OCI-LY7 (cell line): ENCODE results near the gene CDKAL1. TPM values are rescaled to one million over a fixed set of nuclear protein-coding genes. Genes with fewer than 3 reads are reported as not detected.

ENCODE experiments used
- BruUV-seq: library from RNA; stranded (reverse); fragments of 400-500 nt; replicated peaks from 2 replicates; lab custom pipeline; 2021; lab: Mats Ljungman, UMichigan
- CTCF ChIA-PET: fragments of 300-600 bp; sonication (Branson Sonifier 250); formaldehyde crosslinking; loops from one replicate; lab custom pipeline; 2022; ENCODE audit warnings: antibody characterized with exemption; ENCODE audit not compliant: unreplicated experiment; lab: Charles Lee
- POLR2A ChIA-PET: fragments of 300-600 bp; sonication (Branson Sonifier 250); formaldehyde crosslinking; loops from one replicate; lab custom pipeline; 2022; ENCODE audit warnings: antibody characterized with exemption; lab: Charles Lee
- DNase-seq: peaks from one replicate; pipeline ENCODE4 v3.0.0-alpha.2; 2015; ENCODE audit warnings: low spot score
- H2AFZ ChIP-seq: fragments of 200-600 bp; sonication (generic), shearing (Covaris generic); 2 replicates; pipeline ENCODE4 v1.6.1; 2014; ENCODE audit warnings: mild to moderate bottlenecking, antibody characterized with exemption, low read length, moderate library complexity
- H3K27ac ChIP-seq: fragments of 200-600 bp; sonication (generic); 2 replicates; pipeline ENCODE4 v1.5.1; 2014; ENCODE audit warnings: mixed run types, low read depth, mild to moderate bottlenecking, moderate library complexity, low read length, inconsistent platforms; ENCODE audit not compliant: poor library complexity, severe bottlenecking
- H3K36me3 ChIP-seq: fragments of 200-600 bp; sonication (generic); 2 replicates; pipeline ENCODE4 v1.6.1; 2014; ENCODE audit warnings: mild to moderate bottlenecking, antibody characterized with exemption, low read length, moderate library complexity, mixed read lengths; ENCODE audit not compliant: insufficient read depth
- H3K4me1 ChIP-seq: fragments of 200-600 bp; sonication (generic); 2 replicates; pipeline ENCODE4 v1.5.1; 2014; ENCODE audit warnings: mild to moderate bottlenecking, low read length; ENCODE audit not compliant: insufficient read depth, poor library complexity, severe bottlenecking
- H3K4me2 ChIP-seq: fragments of 200-600 bp; sonication (generic); 2 replicates; pipeline ENCODE4 v1.6.1; 2014; ENCODE audit warnings: mild to moderate bottlenecking, low read length
- H3K4me3 ChIP-seq: fragments of 200-600 bp; sonication (generic); 2 replicates; pipeline ENCODE4 v1.5.1; 2014; ENCODE audit warnings: mild to moderate bottlenecking, low read depth, low read length; ENCODE audit not compliant: poor library complexity, severe bottlenecking
- H3K79me2 ChIP-seq: fragments of 200-600 bp; sonication (generic); 2 replicates; pipeline ENCODE4 v1.6.1; 2016; ENCODE audit warnings: low read depth, mild to moderate bottlenecking, low read length, moderate library complexity, mixed read lengths; ENCODE audit not compliant: insufficient read depth
- H3K9me2 ChIP-seq: fragments of 200-600 bp; sonication (generic); 2 replicates; pipeline ENCODE4 v1.6.1; 2016; ENCODE audit warnings: mild to moderate bottlenecking, low read length, mixed read lengths; ENCODE audit not compliant: insufficient read depth
- H3K9me3 ChIP-seq: fragments of 200-600 bp; sonication (generic); 2 replicates; pipeline ENCODE4 v1.6.1; 2014; ENCODE audit warnings: mild to moderate bottlenecking, mixed run types, low read length, mixed read lengths
- H4K20me1 ChIP-seq: fragments of 200-600 bp; sonication (generic); 2 replicates; pipeline ENCODE4 v1.6.1; 2014; ENCODE audit warnings: mild to moderate bottlenecking, antibody characterized with exemption, low read length, moderate library complexity, mixed read lengths; ENCODE audit not compliant: insufficient read depth
- EZH2phosphoT487 ChIP-seq: fragments of 200-600 bp; sonication (generic); IDR thresholded peaks from 2 replicates; pipeline ENCODE4 v1.6.1; 2018; ENCODE audit warnings: low read depth, borderline replicate concordance, mild to moderate bottlenecking, mixed run types, antibody characterized with exemption, low read length, moderate library complexity, mixed read lengths
- intact Hi-C: fragments of 100-400 bp; cut with micrococcal nuclease; formaldehyde crosslinking; loops from one replicate; pipeline ENCODE4 v1.10.0; 2022; ENCODE audit not compliant: unreplicated experiment
- total RNA-seq, 2 experiments: library from RNA; depleted of rRNA in 1 of 2; stranded (reverse); fragments of >200 nt in 1 of 2; shearing (Covaris generic) in 1 of 2; gene quantifications; 2 replicates each; pipeline ENCODE4 v1.2.3, GENCODE V29; 2014 to 2022
- TF ChIP-seq, protein P1 (sequence below): fragments of 200-600 bp; sonication (generic); conservative IDR thresholded peaks from 2 replicates; pipeline ENCODE4 v1.5.1; 2014; ENCODE audit warnings: mild to moderate bottlenecking, antibody characterized with exemption, low read length, moderate library complexity, mixed read lengths

Gene CDKAL1
- total RNA-seq, 2 experiments from 2014 or later, result 19.9 to 21.1 TPM

DNA sequence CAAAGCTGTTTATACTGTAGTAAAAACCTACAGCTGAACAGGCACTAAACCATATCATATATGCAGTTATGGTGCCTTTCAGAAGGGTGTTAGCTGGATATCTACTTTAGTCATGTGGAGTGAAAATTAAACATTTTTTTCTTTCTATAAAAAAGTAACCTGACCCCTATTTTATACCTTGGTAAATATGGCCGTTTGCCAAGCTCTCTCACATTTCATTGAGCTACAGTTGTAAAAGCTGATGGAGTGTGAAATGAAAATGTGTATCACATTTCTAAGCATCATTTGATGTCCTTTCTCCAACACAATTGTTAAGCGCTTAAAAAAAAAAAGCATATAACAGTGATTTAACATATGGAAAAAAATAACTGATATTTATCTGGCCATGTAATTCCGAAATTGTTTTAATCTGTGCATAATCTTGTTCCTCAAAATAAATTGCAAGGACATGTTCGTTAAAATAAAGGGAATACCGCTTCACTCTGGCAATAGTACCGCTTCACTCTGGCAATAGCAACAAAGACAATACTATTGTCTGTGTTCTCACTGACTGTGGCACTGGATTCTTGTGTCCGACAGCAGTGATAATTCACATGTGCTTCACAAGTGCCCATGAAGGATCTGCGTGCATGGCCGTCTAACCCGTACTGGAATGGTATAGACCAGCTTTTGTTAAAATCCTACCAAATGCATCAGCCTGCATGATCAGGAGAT, 667.5 kb downstream of the CDKAL1 start:
- TF ChIP-seq, protein P1, sequence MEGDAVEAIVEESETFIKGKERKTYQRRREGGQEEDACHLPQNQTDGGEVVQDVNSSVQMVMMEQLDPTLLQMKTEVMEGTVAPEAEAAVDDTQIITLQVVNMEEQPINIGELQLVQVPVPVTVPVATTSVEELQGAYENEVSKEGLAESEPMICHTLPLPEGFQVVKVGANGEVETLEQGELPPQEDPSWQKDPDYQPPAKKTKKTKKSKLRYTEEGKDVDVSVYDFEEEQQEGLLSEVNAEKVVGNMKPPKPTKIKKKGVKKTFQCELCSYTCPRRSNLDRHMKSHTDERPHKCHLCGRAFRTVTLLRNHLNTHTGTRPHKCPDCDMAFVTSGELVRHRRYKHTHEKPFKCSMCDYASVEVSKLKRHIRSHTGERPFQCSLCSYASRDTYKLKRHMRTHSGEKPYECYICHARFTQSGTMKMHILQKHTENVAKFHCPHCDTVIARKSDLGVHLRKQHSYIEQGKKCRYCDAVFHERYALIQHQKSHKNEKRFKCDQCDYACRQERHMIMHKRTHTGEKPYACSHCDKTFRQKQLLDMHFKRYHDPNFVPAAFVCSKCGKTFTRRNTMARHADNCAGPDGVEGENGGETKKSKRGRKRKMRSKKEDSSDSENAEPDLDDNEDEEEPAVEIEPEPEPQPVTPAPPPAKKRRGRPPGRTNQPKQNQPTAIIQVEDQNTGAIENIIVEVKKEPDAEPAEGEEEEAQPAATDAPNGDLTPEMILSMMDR, result no peak
- no peak for TF ChIP-seq EZH2phosphoT487
- Histone ChIP-seq H2AFZ (no peak overlapping the region), H3K4me3 (no peak overlapping the region), H3K4me1 (peaks cover 12% of the 10 kb centered on the region), H3K9me3 (no peaks in the 10 kb centered on the region; the same call in 1 of the 2 replicates), H3K36me3 (no peaks in the 10 kb centered on the region), H3K4me2 (no peak overlapping the region), H3K27ac (no peak overlapping the region), H3K9me2 (no peaks in the 10 kb centered on the region), H4K20me1 (no peaks in the 10 kb centered on the region), H3K79me2 (no peaks in the 10 kb centered on the region)
- BruUV-seq, result no TSS peak
- ChIA-PET CTCF (no interaction called here), POLR2A (interaction anchor here (0.7 to 1.4 kb wide), 3 partner anchors 13 to 244 kb away, joined by 3 to 5 read pairs (median 4); no protein-coding TSS in a partner anchor)
- intact Hi-C loops, result no loop called here
- DNase-seq, result no peak

- no peak overlapping the region for H3K27ac ChIP-seq
- H4K20me1 ChIP-seq, result no peaks in the 10 kb centered on the region
- ChIA-PET POLR2A (interaction anchor here (0.7 kb wide), 1 partner anchor 245 kb away, joined by 3 read pairs; no protein-coding TSS in a partner anchor), CTCF (no interaction called here)
- H3K36me3 ChIP-seq, result no peaks in the 10 kb centered on the region
- no peaks in the 10 kb centered on the region; the same call in 1 of the 2 replicates for H3K9me3 ChIP-seq
- H3K79me2 ChIP-seq, result no peaks in the 10 kb centered on the region
- intact Hi-C loops, result no loop called here
- TF ChIP-seq EZH2phosphoT487, result no peak
- TF ChIP-seq, protein P1, result no peak
- no peak overlapping the region for H2AFZ ChIP-seq
- BruUV-seq, result no TSS peak
- no peak for DNase-seq
- H3K4me2 ChIP-seq, result no peak overlapping the region
- no peak overlapping the region for H3K4me3 ChIP-seq
- H3K9me2 ChIP-seq, result no peaks in the 10 kb centered on the region
- peaks cover 12% of the 10 kb centered on the region for H3K4me1 ChIP-seq
Measured at GRCh38 chr6:21202521-21202920, 668.3 kb downstream of the CDKAL1 start.

DNA sequence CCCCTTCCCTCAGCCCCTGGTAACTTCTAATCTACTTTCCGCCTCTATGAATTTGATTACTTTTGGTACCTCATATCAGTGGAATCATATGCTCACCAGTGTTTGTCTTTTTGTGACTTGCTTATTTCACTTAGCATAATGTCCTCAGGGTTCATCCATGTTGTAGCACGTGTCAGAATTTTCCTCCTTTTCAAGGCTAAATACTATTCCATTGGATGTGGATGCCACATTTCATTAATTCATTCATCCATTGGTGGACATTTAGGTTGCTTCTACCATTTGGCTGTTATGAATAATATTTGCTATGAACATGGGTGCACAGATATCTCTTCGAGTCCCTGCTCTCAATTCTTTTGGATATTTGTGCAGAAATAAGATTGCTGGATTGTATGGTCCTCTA, 670.7 kb downstream of the CDKAL1 start:
- Histone ChIP-seq H4K20me1 (no peaks in the 10 kb centered on the region), H2AFZ (no peak overlapping the region), H3K4me3 (no peak overlapping the region), H3K4me1 (no peaks in the 10 kb centered on the region), H3K36me3 (no peaks in the 10 kb centered on the region), H3K79me2 (no peaks in the 10 kb centered on the region), H3K4me2 (no peak overlapping the region), H3K27ac (no peak overlapping the region), H3K9me2 (no peaks in the 10 kb centered on the region), H3K9me3 (no peaks in the 10 kb centered on the region; the same call in 1 of the 2 replicates)
- intact Hi-C loops, result no loop called here
- DNase-seq, result no peak
- BruUV-seq, result no TSS peak
- CTCF ChIA-PET, result no interaction called here
- POLR2A ChIA-PET, result no interaction called here
- TF ChIP-seq EZH2phosphoT487, result no peak
- TF ChIP-seq, protein P1, result no peak
